Activated T-cell treated with anti-CD3 and anti-CD28 coated beads, Interleukin-2, amount 50 U/mL, for 1 hour (primary cell): ENCODE data around the gene MORF4L2.

ENCODE experiments used
- DNase-seq: peaks from one replicate; pipeline ENCODE4 v3.0.0-alpha.2; 2020

MORF4L2 gene

GRCh38 chrX:103631145-103631544, 55.4 kb downstream of the MORF4L2 start:
- DNase-seq = no peak

- no peak for DNase-seq
Observed at GRCh38 chrX:103630171-103630511, 56.4 kb downstream of the MORF4L2 start.

- DNase-seq = peak; percentile 26
Observed at GRCh38 chrX:103629318-103630170, 57.0 kb downstream of the MORF4L2 start.

- peak; percentile 50 for DNase-seq
Observed at GRCh38 chrX:103628386-103629317, 57.8 kb downstream of the MORF4L2 start, which contains the start of gene TCEAL1. Gene TCEAL1 (plus strand): TSS chrX:103628975. CDS start chrX:103629917, 942 bp downstream.

GRCh38 chrX:103626855-103627254, 59.6 kb downstream of the MORF4L2 start:
- no peak for DNase-seq
